Measurements from ENCODE around the gene OR6B2.
"Not testable (repeated sequence)": the region's sequence is repeated elsewhere in the genome, so short reads cannot be mapped to it uniquely, and the experiment has no call there.

The OR6B2 gene

GRCh38 chr2:240052524-240052923, 22.3 kb upstream of the OR6B2 start:
- Histone ChIP-seq H3K9me3 (ENCODE audit: control extremely low read depth in 1 of 5, control insufficient read depth in 4 of 5, insufficient read depth in 2 of 5, low read depth in 1 of 5, low read length in 4 of 5) (no peaks in the 10 kb centered on the region), H3K4me3 (ENCODE audit: control insufficient read depth in 1 of 7, extremely low read depth in 1 of 7, insufficient read depth in 4 of 7, low read depth in 2 of 7, low read length in 6 of 7) (no peak overlapping the region), H3K27ac (ENCODE audit: insufficient read depth in 1 of 2, low read depth in 1 of 2, low read length in 2 of 2, poor library complexity in 1 of 2, severe bottlenecking in 2 of 2) (no peak overlapping the region), H3K27me3 (replicated peaks in 2 of 5; ENCODE audit: control insufficient read depth in 4 of 5, insufficient read depth in 5 of 5, low read length in 4 of 5) (peaks cover 3 to 78% (median 20%) of the 10 kb centered on the region in 5 experiments), H3K36me3 (ENCODE audit: control insufficient read depth in 4 of 4, insufficient read depth in 4 of 4, low read length in 3 of 4) (no peaks in the 10 kb centered on the region), H3K4me1 (ENCODE audit: control extremely low read depth in 1 of 4, control insufficient read depth in 4 of 4, insufficient read depth in 4 of 4, low read length in 3 of 4) (no peaks in the 10 kb centered on the region)
- ChIA-PET CTCF (interaction anchor here (0.8 to 1.1 kb wide), 2 partner anchors 9 to 32 kb away, joined by 3 read pairs; no protein-coding TSS in a partner anchor), POLR2A (no interaction called here)
- WGBS (ENCODE audit: insufficient coverage) = 82% methylated on average over 5 of the region's 12 CpGs
- no peak for DNase-seq

GRCh38 chr2:240051697-240052096, 21.5 kb upstream of the OR6B2 start:
- Histone ChIP-seq H3K27me3 (replicated peaks in 2 of 5; ENCODE audit: control insufficient read depth in 4 of 5, insufficient read depth in 5 of 5, low read length in 4 of 5) (peaks cover 3 to 76% (median 24%) of the 10 kb centered on the region in 5 experiments), H3K4me1 (ENCODE audit: control extremely low read depth in 1 of 4, control insufficient read depth in 4 of 4, insufficient read depth in 4 of 4, low read length in 3 of 4) (no peaks in the 10 kb centered on the region), H3K36me3 (ENCODE audit: control insufficient read depth in 4 of 4, insufficient read depth in 4 of 4, low read length in 3 of 4) (no peaks in the 10 kb centered on the region), H3K27ac (ENCODE audit: insufficient read depth in 1 of 2, low read depth in 1 of 2, low read length in 2 of 2, poor library complexity in 1 of 2, severe bottlenecking in 2 of 2) (no peak overlapping the region), H3K9me3 (ENCODE audit: control extremely low read depth in 1 of 5, control insufficient read depth in 4 of 5, insufficient read depth in 2 of 5, low read depth in 1 of 5, low read length in 4 of 5) (no peaks in the 10 kb centered on the region), H3K4me3 (ENCODE audit: control insufficient read depth in 1 of 7, extremely low read depth in 1 of 7, insufficient read depth in 4 of 7, low read depth in 2 of 7, low read length in 6 of 7) (no peak overlapping the region)
- ChIA-PET POLR2A (no interaction called here), CTCF (interaction anchor here (1.1 kb wide), 2 partner anchors 24 to 32 kb away, joined by 3 read pairs; no protein-coding TSS in a partner anchor)
- no CpG with 5 or more reads among the region's 4 CpGs for WGBS (ENCODE audit: insufficient coverage)
- DNase-seq = no peak

DNA sequence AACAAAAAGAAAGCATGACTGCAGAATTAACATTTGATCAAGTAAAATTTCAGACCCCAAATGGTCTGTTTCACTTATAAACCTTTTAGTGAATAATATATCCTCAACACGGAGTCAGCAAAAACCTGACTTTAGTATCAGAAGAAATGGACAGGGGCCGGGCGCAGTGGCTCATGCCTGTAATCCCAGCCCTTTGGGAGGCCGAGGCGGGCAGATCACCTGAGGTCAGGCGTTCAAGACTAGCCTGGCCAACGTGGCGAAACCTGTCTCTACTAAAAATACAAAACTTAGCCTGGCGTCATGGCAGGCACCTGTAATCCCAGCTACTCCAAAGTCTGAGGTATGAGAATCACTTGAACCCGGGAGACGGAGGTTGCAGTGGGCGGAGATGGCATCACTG, 20.0 kb upstream of the OR6B2 start:
- no peak for DNase-seq
- no peak overlapping the region for H3K4me3 ChIP-seq (ENCODE audit: control insufficient read depth in 1 of 7, extremely low read depth in 1 of 7, insufficient read depth in 4 of 7, low read depth in 2 of 7, low read length in 6 of 7)
- 94% methylated on average over 8 of the region's 12 CpGs for WGBS (ENCODE audit: insufficient coverage)
- peaks cover 3 to 68% (median 26%) of the 10 kb centered on the region in 5 experiments for H3K27me3 ChIP-seq (replicated peaks in 2 of 5; ENCODE audit: control insufficient read depth in 4 of 5, insufficient read depth in 5 of 5, low read length in 4 of 5)
- H3K36me3 ChIP-seq (ENCODE audit: control insufficient read depth in 4 of 4, insufficient read depth in 4 of 4, low read length in 3 of 4) = no peaks in the 10 kb centered on the region
- CTCF ChIA-PET = no interaction called here
- no peaks in the 10 kb centered on the region for H3K9me3 ChIP-seq (ENCODE audit: control extremely low read depth in 1 of 5, control insufficient read depth in 4 of 5, insufficient read depth in 2 of 5, low read depth in 1 of 5, low read length in 4 of 5)
- no peak overlapping the region for H3K27ac ChIP-seq (ENCODE audit: insufficient read depth in 1 of 2, low read depth in 1 of 2, low read length in 2 of 2, poor library complexity in 1 of 2, severe bottlenecking in 2 of 2)
- H3K4me1 ChIP-seq (ENCODE audit: control extremely low read depth in 1 of 4, control insufficient read depth in 4 of 4, insufficient read depth in 4 of 4, low read length in 3 of 4) = no peaks in the 10 kb centered on the region
- POLR2A ChIA-PET = no interaction called here

DNA sequence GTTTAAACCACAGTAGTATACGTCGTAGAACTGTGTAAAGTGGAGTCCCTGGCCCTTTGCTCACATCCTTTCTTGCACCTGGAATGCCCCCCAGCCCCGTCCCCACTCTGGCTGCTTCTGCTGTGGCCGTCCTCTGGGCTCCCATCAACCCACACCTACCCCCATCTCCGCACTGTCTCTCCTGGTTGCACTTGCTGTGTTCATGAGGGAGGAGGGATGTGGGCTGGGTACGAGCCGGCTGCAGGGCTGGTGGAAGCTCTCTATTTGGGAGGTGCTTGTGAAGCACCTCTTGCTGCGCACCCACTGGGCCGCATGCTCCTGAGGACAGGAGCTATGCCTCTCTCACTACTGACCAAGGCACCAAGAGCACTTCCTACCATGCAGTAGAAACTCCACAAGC, 18.0 kb upstream of the OR6B2 start:
- ChIA-PET POLR2A (no interaction called here), CTCF (interaction anchor here (0.9 kb wide), 1 partner anchor 56 kb away, joined by 3 read pairs; no protein-coding TSS in a partner anchor)
- H3K27ac ChIP-seq (ENCODE audit: insufficient read depth in 1 of 2, low read depth in 1 of 2, low read length in 2 of 2, poor library complexity in 1 of 2, severe bottlenecking in 2 of 2) = no peak overlapping the region
- H3K9me3 ChIP-seq (ENCODE audit: control extremely low read depth in 1 of 5, control insufficient read depth in 4 of 5, insufficient read depth in 2 of 5, low read depth in 1 of 5, low read length in 4 of 5) = no peaks in the 10 kb centered on the region
- H3K4me3 ChIP-seq (ENCODE audit: control insufficient read depth in 1 of 7, extremely low read depth in 1 of 7, insufficient read depth in 4 of 7, low read depth in 2 of 7, low read length in 6 of 7) = no peak overlapping the region
- peaks cover 3 to 49% (median 23%) of the 10 kb centered on the region in 5 experiments for H3K27me3 ChIP-seq (replicated peaks in 2 of 5; ENCODE audit: control insufficient read depth in 4 of 5, insufficient read depth in 5 of 5, low read length in 4 of 5)
- no peaks in the 10 kb centered on the region for H3K4me1 ChIP-seq (ENCODE audit: control extremely low read depth in 1 of 4, control insufficient read depth in 4 of 4, insufficient read depth in 4 of 4, low read length in 3 of 4)
- no peak for DNase-seq
- H3K36me3 ChIP-seq (ENCODE audit: control insufficient read depth in 4 of 4, insufficient read depth in 4 of 4, low read length in 3 of 4) = no peaks in the 10 kb centered on the region
- WGBS (ENCODE audit: insufficient coverage) = 77% methylated on average over 4 of the region's 9 CpGs

DNA sequence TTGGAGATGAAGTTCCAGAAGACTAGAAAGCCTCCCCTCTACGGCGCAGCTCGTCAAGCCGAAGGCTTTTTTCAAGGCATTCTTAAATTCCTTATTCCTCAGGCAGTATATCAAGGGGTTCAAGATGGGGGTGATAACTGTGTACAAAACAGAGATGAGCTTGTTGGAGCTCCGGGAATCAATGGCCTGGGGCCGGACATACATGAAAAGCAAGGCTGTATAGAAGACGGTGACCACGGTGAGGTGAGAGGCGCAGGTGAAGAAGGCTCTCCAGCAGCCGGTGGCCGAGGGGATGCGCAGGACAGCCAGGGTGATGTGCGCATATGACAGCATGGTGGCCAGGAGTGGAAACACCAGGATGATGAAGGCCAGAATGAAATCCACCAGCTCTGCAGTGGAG, 14.9 kb upstream of the OR6B2 start:
- Histone ChIP-seq H3K27me3 (replicated peaks in 2 of 5; ENCODE audit: control insufficient read depth in 4 of 5, insufficient read depth in 5 of 5, low read length in 4 of 5) (peaks cover 0 to 36% (median 15%) of the 10 kb centered on the region in 5 experiments), H3K9me3 (ENCODE audit: control extremely low read depth in 1 of 5, control insufficient read depth in 4 of 5, insufficient read depth in 2 of 5, low read depth in 1 of 5, low read length in 4 of 5) (no peaks in the 10 kb centered on the region), H3K4me1 (ENCODE audit: control extremely low read depth in 1 of 4, control insufficient read depth in 4 of 4, insufficient read depth in 4 of 4, low read length in 3 of 4) (no peaks in the 10 kb centered on the region), H3K4me3 (ENCODE audit: control insufficient read depth in 1 of 7, extremely low read depth in 1 of 7, insufficient read depth in 4 of 7, low read depth in 2 of 7, low read length in 6 of 7) (no peak overlapping the region), H3K36me3 (ENCODE audit: control insufficient read depth in 4 of 4, insufficient read depth in 4 of 4, low read length in 3 of 4) (no peaks in the 10 kb centered on the region), H3K27ac (ENCODE audit: insufficient read depth in 1 of 2, low read depth in 1 of 2, low read length in 2 of 2, poor library complexity in 1 of 2, severe bottlenecking in 2 of 2) (no peak overlapping the region)
- 100% methylated on average over 8 of the region's 13 CpGs for WGBS (ENCODE audit: insufficient coverage)
- CTCF ChIA-PET = no interaction called here
- DNase-seq = no peak
- POLR2A ChIA-PET = no interaction called here

DNA sequence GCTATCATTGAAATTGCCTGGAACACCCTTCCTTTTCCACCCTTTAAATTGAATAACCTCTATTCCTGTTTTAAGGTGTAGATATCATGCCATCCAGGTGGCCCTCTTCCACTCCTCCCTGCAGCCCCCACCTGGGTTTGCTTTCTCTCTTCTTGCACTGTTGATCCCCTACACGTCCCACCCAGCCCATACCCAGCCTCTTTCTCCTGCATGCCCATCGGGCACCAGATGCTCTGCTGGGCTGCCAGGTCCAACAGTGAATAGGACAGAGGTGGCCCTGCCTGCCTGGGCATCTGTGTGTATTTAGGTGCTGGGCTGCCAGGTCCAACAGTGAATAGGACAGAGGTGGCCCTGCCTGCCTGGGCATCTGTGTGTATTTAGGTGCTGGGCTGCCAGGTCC, 13.9 kb upstream of the OR6B2 start:
- H3K36me3 ChIP-seq (ENCODE audit: control insufficient read depth in 4 of 4, insufficient read depth in 4 of 4, low read length in 3 of 4); H3K27ac ChIP-seq (ENCODE audit: insufficient read depth in 1 of 2, low read depth in 1 of 2, low read length in 2 of 2, poor library complexity in 1 of 2, severe bottlenecking in 2 of 2); H3K4me3 ChIP-seq (ENCODE audit: control insufficient read depth in 1 of 7, extremely low read depth in 1 of 7, insufficient read depth in 4 of 7, low read depth in 2 of 7, low read length in 6 of 7); H3K4me1 ChIP-seq (ENCODE audit: control extremely low read depth in 1 of 4, control insufficient read depth in 4 of 4, insufficient read depth in 4 of 4, low read length in 3 of 4); DNase-seq; H3K9me3 ChIP-seq (ENCODE audit: control extremely low read depth in 1 of 5, control insufficient read depth in 4 of 5, insufficient read depth in 2 of 5, low read depth in 1 of 5, low read length in 4 of 5); CTCF ChIA-PET; POLR2A ChIA-PET: not testable (repeated sequence)
- H3K27me3 ChIP-seq (replicated peaks in 2 of 5; ENCODE audit: control insufficient read depth in 4 of 5, insufficient read depth in 5 of 5, low read length in 4 of 5) = peaks cover under 1 to 39% (median 16%) of the 10 kb centered on the region in 5 experiments
- 67% methylated on average over 1 of the region's 2 CpGs for WGBS (ENCODE audit: insufficient coverage)

- no peak for DNase-seq
- Histone ChIP-seq H3K4me3 (ENCODE audit: control insufficient read depth in 1 of 7, extremely low read depth in 1 of 7, insufficient read depth in 4 of 7, low read depth in 2 of 7, low read length in 6 of 7) (no peak overlapping the region), H3K4me1 (ENCODE audit: control extremely low read depth in 1 of 4, control insufficient read depth in 4 of 4, insufficient read depth in 4 of 4, low read length in 3 of 4) (no peaks in the 10 kb centered on the region), H3K27ac (ENCODE audit: insufficient read depth in 1 of 2, low read depth in 1 of 2, low read length in 2 of 2, poor library complexity in 1 of 2, severe bottlenecking in 2 of 2) (no peak overlapping the region), H3K9me3 (ENCODE audit: control extremely low read depth in 1 of 5, control insufficient read depth in 4 of 5, insufficient read depth in 2 of 5, low read depth in 1 of 5, low read length in 4 of 5) (no peaks in the 10 kb centered on the region), H3K27me3 (replicated peaks in 2 of 5; ENCODE audit: control insufficient read depth in 4 of 5, insufficient read depth in 5 of 5, low read length in 4 of 5) (peaks cover 3 to 34% (median 11%) of the 10 kb centered on the region in 5 experiments), H3K36me3 (ENCODE audit: control insufficient read depth in 4 of 4, insufficient read depth in 4 of 4, low read length in 3 of 4) (no peaks in the 10 kb centered on the region)
- ChIA-PET POLR2A (no interaction called here), CTCF (no interaction called here)
- WGBS (ENCODE audit: insufficient coverage) = 89% methylated on average over 21 of the region's 21 CpGs
Measured at GRCh38 chr2:240043279-240043989, 13.2 kb upstream of the OR6B2 start.
